ENCODE data around the gene CLCC1. TPM values are rescaled to one million over a fixed set of nuclear protein-coding genes. Genes with fewer than 3 reads are reported as not detected.
"Not testable (repeated sequence)": the region's sequence is repeated elsewhere in the genome, so short reads cannot be mapped to it uniquely, and the experiment has no call there.

Gene CLCC1
- total RNA-seq, 1 donor from 2014 or later, result 28.8 TPM

- H3K9me3 ChIP-seq (replicated peaks), result no peaks in the 10 kb centered on the region
- peaks cover 15% of the 10 kb centered on the region for H3K4me1 ChIP-seq
- no peak overlapping the region for H3K4me3 ChIP-seq
- peaks cover 45% of the 10 kb centered on the region for H3K36me3 ChIP-seq
- no peaks in the 10 kb centered on the region for H3K27me3 ChIP-seq (ENCODE audit: low read depth)
- DNase-seq, result no peak
- TF ChIP-seq CTCF (IDR thresholded peaks at IDR 0.05; ENCODE audit: borderline replicate concordance), result no peak
- intact Hi-C loops (cut with micrococcal nuclease), result no loop called here
- peak overlapping the region; percentile 9 for H3K27ac ChIP-seq (replicated peaks)
Observed at GRCh38 chr1:108947871-108948525, 15.3 kb downstream of the CLCC1 start.

GRCh38 chr1:108936170-108936569 is 27.1 kb downstream of the CLCC1 start:
- intact Hi-C loops (cut with micrococcal nuclease), result no loop called here

GRCh38 chr1:108933944-108934343 is 29.3 kb downstream of the CLCC1 start:
- Histone ChIP-seq H3K27me3 (ENCODE audit: low read depth) (no peaks in the 10 kb centered on the region), H3K9me3 (replicated peaks) (no peaks in the 10 kb centered on the region), H3K4me1 (no peaks in the 10 kb centered on the region), H3K27ac (replicated peaks) (no peak overlapping the region), H3K36me3 (peaks cover 94% of the 10 kb centered on the region), H3K4me3 (no peak overlapping the region)
- TF ChIP-seq CTCF (IDR thresholded peaks at IDR 0.05; ENCODE audit: borderline replicate concordance), result no peak
- intact Hi-C loops (cut with micrococcal nuclease), result no loop called here
- DNase-seq, result no peak

More at GRCh38 chr1:108936170-108936569, 27.1 kb downstream of the CLCC1 start:
- Histone ChIP-seq H3K4me3 (no peak overlapping the region), H3K9me3 (replicated peaks) (no peaks in the 10 kb centered on the region), H3K36me3 (peaks cover 93% of the 10 kb centered on the region), H3K4me1 (no peaks in the 10 kb centered on the region), H3K27ac (replicated peaks) (no peak overlapping the region), H3K27me3 (ENCODE audit: low read depth) (no peaks in the 10 kb centered on the region)
- no peak for TF ChIP-seq CTCF (IDR thresholded peaks at IDR 0.05; ENCODE audit: borderline replicate concordance)
- no peak for DNase-seq

GRCh38 chr1:108927565-108927964 is 35.7 kb downstream of the CLCC1 start:
- DNase-seq; intact Hi-C loops (cut with micrococcal nuclease); H3K4me3 ChIP-seq; H3K27me3 ChIP-seq (ENCODE audit: low read depth); H3K4me1 ChIP-seq; H3K27ac ChIP-seq (replicated peaks); H3K9me3 ChIP-seq (replicated peaks): not testable (repeated sequence)
- peaks cover 89% of the 10 kb centered on the region for H3K36me3 ChIP-seq

- Histone ChIP-seq H3K36me3 (peaks cover 76% of the 10 kb centered on the region), H3K9me3 (replicated peaks) (no peaks in the 10 kb centered on the region), H3K27me3 (ENCODE audit: low read depth) (no peaks in the 10 kb centered on the region), H3K4me3 (no peak overlapping the region), H3K27ac (replicated peaks) (no peak overlapping the region), H3K4me1 (no peaks in the 10 kb centered on the region)
- DNase-seq, result no peak
- no peak for TF ChIP-seq CTCF (IDR thresholded peaks at IDR 0.05; ENCODE audit: borderline replicate concordance)
- intact Hi-C loops (cut with micrococcal nuclease), result no loop called here
Observed at GRCh38 chr1:108925920-108926319, 37.4 kb downstream of the CLCC1 start.

GRCh38 chr1:108916788-108917187 is 46.5 kb downstream of the CLCC1 start:
- no peaks in the 10 kb centered on the region for H3K27me3 ChIP-seq (ENCODE audit: low read depth)
- H3K27ac ChIP-seq (replicated peaks), result no peak overlapping the region
- H3K4me3 ChIP-seq, result no peak overlapping the region
- intact Hi-C loops (cut with micrococcal nuclease), result no loop called here
- peaks cover 12% of the 10 kb centered on the region for H3K4me1 ChIP-seq
- no peaks in the 10 kb centered on the region for H3K36me3 ChIP-seq
- DNase-seq, result no peak
- no peaks in the 10 kb centered on the region for H3K9me3 ChIP-seq (replicated peaks)
- no peak for TF ChIP-seq CTCF (IDR thresholded peaks at IDR 0.05; ENCODE audit: borderline replicate concordance)

Other genes starting within 250 kb of the CLCC1 start
- gene STXBP3, start 216.8 kb downstream of the CLCC1 start, total RNA-seq, result 26.8 TPM
- gene AKNAD1, start 106.4 kb downstream of the CLCC1 start, total RNA-seq, result not detected
- 2.5 TPM for gene GPSM2, start 86.5 kb downstream of the CLCC1 start, total RNA-seq
- 20.0 TPM for gene WDR47, start 78.6 kb upstream of the CLCC1 start, total RNA-seq
- 71.6 TPM for gene TAF13, start 112.5 kb upstream of the CLCC1 start, total RNA-seq
- gene TMEM167B, start 127.3 kb upstream of the CLCC1 start, total RNA-seq, result 30.3 TPM
- 0.19 TPM for gene ELAPOR1, start 150.6 kb upstream of the CLCC1 start, total RNA-seq

Data from left ventricle myocardium inferior (tissue), 1 donor.